HG03064 (cell line): Measurements from ENCODE around the gene INSYN2B.

Experiments used
- ATAC-seq: cut with Tn5 transposase; IDR thresholded peaks from one replicate; pipeline ENCODE4 v1.9.1; 2021; ENCODE audit warnings: low read depth; ENCODE audit not compliant: unreplicated experiment

INSYN2B gene

GRCh38 chr5:169817031-169817430 lies 163.3 kb downstream of the INSYN2B start:
- no peak for ATAC-seq

- no peak for ATAC-seq
Measured at GRCh38 chr5:169814522-169814921, 165.8 kb downstream of the INSYN2B start.
